HG03196 (cell line): Measurements from ENCODE around the gene TP63.

Experiments used
- ATAC-seq: cut with Tn5 transposase; IDR thresholded peaks from one replicate; pipeline ENCODE4 v1.9.1; 2021; ENCODE audit not compliant: unreplicated experiment

Gene TP63

DNA sequence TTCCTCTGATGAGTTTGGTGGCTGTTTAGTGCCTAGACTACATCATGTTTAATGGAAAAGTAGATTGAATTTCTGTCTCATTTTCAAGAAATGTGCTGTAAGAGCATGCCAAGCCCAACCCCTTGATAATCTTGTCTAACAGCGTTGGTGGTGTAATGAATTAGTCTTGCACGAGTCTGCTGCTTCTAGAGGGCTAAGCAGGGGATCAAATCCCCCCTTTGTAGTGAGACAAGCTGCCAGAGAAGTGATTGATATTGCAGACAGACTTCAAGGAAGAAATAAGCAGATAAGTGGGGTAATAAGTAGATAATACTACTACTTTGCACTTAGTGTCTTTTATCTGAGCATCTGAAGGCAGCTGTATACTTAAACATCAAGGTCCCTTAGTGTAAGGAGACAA, 141.4 kb downstream of the TP63 start:
- ATAC-seq: no peak

GRCh38 chr3:189773056-189773455, 141.9 kb downstream of the TP63 start:
- ATAC-seq: no peak

- no peak for ATAC-seq
These were observed 145.1 kb downstream of the TP63 start for GRCh38 chr3:189776149-189776824.

DNA sequence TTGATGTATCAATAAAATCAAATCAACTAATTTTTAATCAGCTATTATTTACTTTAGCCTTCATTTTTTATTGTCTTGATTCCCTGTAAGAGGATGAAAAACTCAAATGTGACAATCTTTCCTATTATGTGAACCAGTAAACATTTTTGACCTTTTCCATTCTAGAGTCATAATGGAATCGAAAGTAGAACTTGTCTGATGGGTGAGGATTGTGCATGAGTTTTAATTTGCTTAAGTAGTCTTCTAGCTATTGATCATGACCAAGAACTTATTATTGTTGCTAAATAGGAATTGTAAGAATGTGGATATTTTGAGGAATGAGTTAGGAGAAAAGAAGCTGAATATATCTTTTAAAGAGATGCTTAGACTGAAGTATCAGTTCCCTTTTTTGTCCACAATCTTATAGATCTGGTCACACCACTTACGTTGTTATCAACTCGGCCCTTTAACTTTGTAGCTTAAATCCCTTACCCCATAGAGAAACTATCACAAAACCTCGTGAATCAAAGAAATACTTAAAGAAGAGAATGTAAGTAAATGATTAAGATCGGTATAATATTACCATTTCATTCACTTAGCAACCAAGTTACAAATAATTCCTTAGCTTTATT, 147.3 kb downstream of the TP63 start:
- ATAC-seq: no peak

- no peak for ATAC-seq
These were observed 148.0 kb downstream of the TP63 start for GRCh38 chr3:189779166-189779565.

DNA sequence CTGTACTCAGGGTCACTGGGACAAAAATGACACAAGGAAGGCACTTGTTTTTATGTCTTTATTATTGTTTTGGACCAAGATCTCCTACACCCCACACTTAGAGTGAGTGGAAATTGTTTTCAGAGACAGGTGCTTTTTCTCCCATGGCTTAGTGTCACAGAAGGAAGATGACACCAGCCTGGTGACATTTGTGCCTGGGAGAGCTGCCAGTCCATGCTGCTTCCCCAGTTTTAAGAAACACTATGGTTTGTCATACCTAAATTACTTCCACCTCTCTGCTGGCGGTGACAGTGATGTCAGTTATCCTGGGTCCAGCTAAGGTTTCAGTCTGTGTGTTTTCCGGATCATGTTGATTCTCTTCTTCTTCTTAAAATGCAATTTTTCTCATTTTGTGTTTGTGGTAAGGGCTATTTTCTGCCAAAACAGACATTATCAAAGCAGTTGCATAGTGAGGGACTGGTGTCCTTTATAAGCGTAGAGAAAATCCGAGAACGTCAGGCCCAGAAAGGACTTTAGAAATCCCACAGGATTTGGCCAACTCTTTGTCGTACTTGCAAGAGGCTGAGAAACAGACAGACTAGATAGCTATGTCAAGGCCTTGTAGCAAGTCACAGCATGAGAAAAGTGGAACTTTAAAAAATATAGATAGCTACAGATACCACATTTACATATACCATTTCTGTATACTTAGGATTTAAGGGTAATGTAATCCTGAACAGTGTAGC, 149.5 kb downstream of the TP63 start:
- no peak for ATAC-seq

- no peak for ATAC-seq
These were observed 150.2 kb downstream of the TP63 start for GRCh38 chr3:189781415-189781814.

DNA sequence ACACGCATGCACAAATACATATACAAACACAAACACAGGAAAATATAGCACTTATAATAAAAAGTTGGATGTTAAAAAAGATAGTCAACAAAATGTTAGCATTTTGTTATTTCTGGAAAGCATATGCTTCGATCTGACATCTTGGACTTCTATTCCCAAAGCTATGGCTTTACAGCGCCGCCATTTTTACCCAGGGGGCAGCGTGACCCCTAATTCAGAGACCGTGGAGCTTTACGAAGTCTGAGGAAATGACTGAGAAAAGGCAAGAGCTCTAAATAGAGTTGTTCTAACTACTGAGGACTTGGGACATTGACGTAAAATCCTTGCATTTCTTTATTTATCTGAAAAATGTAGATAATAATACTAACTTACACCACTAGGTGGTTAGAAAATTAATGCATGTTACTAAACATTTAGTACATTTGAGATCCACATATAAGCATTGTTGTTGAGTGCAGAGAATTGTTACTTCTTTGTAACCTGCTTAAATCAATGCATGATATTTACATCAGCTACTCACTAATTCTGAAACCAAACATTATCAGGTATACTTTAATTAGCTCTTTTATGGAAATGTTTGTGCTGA, 155.4 kb downstream of the TP63 start:
- ATAC-seq: no peak

- ATAC-seq: no peak
These were observed 156.0 kb downstream of the TP63 start for GRCh38 chr3:189787191-189787590.

- ATAC-seq: no peak
These were observed 156.4 kb downstream of the TP63 start for GRCh38 chr3:189787632-189788031.

- no peak for ATAC-seq
These were observed 158.2 kb downstream of the TP63 start for GRCh38 chr3:189789432-189789831.

DNA sequence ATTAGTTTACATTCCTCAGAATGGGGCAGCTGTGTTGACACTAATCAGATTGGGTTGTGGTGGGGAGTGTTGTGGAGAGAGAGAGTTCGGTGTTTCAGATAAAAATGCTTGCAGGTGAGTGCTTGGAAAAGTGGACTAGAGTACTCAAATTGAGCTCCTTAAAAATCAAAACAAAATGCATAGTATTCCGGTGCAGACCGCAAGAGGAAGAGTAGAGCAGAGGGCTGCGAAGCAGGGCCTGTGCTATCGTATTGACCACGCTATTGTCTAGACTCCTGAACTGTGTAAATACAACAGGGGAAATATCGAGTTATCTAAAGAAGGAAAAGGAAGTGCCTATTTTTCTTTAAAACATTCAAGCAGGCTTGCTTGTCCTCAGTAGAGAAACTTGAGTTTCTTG, 159.5 kb downstream of the TP63 start:
- ATAC-seq: no peak

DNA sequence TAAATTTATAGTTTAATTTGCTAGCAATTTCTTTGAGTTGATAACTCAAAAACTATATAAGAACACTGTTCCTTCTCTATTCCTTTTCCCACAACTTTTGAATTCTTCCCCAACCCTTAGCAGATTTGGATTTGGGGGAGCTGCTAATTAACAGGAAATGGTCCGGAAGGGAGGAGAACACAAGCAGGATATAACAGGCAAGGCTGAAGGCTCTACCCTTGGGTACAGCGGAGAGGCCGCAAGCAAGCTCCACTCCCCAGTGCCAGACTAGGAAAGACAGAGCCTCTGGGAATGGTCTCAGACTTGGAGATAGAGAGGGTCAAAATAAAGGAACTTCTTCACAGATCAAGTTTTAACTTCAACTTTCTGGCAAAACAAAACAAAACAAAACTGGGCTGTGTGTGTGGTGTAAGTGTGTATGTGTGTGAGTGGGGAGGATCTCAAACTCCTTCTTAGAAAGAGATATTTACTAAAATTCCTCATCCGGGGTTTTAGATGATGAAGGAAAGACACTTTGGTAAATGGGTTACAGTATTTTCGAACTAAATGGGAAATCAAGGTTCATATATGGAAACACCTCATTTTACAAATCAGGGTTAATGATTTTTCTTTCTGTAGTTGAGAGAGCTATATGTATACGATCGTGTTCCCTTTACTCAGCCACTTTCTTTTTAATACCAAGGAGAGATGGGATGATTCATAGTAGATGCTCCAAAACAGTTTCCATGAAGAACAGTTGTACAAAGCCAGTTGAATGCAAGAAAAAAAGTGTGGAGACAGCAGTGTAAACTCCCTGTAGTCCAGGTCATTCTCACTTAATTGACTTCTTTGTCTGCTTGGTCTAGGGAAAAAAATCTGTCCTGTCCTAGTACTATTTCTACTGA, 161.1 kb downstream of the TP63 start:
- ATAC-seq: no peak

DNA sequence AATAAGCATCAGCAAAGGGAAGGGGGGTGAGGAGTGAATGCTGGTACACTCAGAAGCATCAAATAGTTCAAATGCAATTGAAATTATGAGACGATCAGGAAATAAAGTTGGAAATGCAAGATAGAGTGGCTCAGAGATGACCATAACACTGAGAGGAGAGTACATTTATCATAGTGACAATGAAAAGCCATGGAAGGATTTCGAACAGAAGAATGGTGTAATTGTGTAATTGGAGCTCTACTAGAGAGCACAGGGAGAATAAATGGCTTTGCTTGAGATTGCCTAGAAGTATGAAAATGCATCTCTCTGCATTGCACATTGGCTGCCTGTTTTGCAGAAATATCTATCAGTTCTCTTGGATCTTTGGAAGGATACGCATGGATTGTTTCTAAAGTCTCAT, 163.3 kb downstream of the TP63 start:
- ATAC-seq: no peak

DNA sequence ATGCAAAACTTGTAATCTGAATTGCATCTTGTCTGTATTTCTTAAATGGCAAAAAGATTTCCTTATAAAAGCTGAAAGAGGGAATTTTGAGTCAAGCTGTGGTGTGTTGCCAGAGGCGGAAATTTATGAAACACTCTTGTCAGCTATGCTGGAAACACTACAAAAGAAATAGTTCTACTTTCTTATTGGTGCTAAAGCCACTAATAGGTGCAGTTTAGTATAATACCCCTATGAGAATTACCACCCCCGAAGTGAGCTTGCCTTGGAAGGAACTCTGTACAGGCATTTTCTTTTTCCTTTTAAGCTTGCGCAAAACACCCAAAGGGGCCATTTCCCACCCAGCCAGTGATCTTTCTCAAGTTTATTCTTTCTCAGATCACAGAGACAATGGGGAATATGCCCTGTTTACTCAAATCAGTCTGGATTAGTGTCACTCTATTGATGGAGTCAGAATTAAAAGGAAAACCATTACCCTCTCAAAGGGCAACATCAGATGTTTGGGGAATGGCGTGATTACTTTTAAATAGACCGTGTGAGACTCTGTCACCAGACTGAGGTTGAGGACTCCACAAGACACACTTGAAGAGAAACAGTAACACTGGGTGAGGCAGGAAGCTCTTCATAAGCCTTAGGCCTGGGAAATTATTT, 166.0 kb downstream of the TP63 start:
- no peak for ATAC-seq

- ATAC-seq: no peak
These were observed 168.2 kb downstream of the TP63 start for GRCh38 chr3:189799366-189799765.

- ATAC-seq: no peak
These were observed 169.2 kb downstream of the TP63 start for GRCh38 chr3:189800436-189800835.

- ATAC-seq: no peak
These were observed 172.1 kb downstream of the TP63 start for GRCh38 chr3:189803254-189803653.

DNA sequence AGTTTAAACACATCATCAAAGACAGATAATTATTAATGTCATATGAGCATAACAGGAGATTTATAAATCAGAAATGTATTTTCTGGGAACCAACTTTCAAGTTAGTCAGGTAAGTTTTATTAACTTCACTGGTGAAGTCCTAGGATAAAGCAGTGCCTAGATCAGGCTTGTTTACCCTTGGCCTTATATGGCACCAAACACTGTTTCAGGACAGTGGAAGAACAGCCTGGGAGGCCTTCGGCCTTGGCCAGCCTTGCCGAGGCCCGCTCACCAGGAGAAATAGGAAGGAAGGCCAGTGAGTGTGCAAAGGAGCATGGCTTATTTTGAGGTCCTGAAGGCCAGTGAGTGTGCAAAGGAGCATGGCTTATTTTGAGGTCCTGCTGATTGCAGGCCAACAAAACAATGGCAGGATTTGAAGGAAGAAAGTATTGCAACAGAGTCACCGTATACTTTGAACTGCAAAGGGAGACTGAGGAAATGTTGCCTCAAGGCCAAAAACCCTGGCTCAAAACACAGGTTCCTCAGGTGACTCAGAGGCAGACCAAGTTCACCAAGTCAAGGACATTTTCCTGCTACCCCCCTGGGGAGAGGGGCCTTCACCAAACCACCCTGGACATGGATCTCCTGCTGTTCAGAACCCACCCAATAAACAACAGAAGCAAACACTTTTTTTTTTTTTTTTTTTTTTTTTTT, 174.3 kb downstream of the TP63 start:
- no peak for ATAC-seq
